ENCODE data around the gene GDF7.

GDF7 gene

GRCh38 chr2:20666005-20666303 is 990 bp upstream of the GDF7 start:
- Histone ChIP-seq H4K5ac (ENCODE audit: low read length) (no peak overlapping the region), H3K27ac (ENCODE audit: low read depth, low read length) (no peak overlapping the region), H2BK120ac (ENCODE audit: low read depth, low read length) (no peak overlapping the region), H3K56ac (ENCODE audit: low read length) (peak overlapping the region; percentile 63), H4K8ac (ENCODE audit: low read depth, low read length) (no peak overlapping the region), H3K9ac (ENCODE audit: low read length) (no peak overlapping the region), H3K36me3 (ENCODE audit: control insufficient read depth, insufficient read depth, low read length) (no peaks in the 10 kb centered on the region), H3K4me1 (ENCODE audit: control insufficient read depth, low read depth, low read length) (no peaks in the 10 kb centered on the region), H2AK5ac (ENCODE audit: low read length) (no peak overlapping the region), H3K4me2 (ENCODE audit: low read length) (peak overlapping the region; percentile 82), H2BK5ac (ENCODE audit: low read length) (no peak overlapping the region), H2BK15ac (replicated peaks; ENCODE audit: low read depth) (no peak overlapping the region), H3K18ac (ENCODE audit: low read length) (no peak overlapping the region), H3K4ac (ENCODE audit: low read depth, low read length) (no peak overlapping the region), H3K4me3 (ENCODE audit: low read length) (no peak overlapping the region), H3K79me2 (ENCODE audit: control insufficient read depth, insufficient read depth, low read length) (no peaks in the 10 kb centered on the region), H3K23ac (ENCODE audit: low read length) (peak overlapping the region; percentile 37), H3K27me3 (ENCODE audit: insufficient read depth, low read length, poor library complexity) (peaks cover 75% of the 10 kb centered on the region), H3K79me1 (ENCODE audit: low read length) (no peaks in the 10 kb centered on the region)
- peak; percentile 40 for DNase-seq
- no CpG with 5 or more reads among the region's 34 CpGs for WGBS (ENCODE audit: extremely low coverage, insufficient coverage, low lambda C conversion rate)

DNA sequence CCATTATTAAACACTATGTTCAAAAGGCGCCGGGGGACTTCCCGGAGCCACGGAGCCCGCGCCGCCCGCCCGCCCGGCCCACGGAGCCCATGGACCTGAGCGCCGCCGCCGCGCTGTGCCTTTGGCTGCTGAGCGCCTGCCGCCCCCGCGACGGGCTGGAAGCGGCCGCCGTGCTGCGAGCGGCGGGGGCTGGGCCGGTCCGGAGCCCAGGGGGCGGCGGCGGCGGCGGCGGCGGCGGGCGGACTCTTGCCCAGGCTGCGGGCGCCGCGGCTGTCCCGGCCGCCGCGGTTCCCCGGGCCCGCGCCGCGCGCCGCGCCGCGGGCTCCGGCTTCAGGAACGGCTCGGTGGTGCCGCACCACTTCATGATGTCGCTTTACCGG is 197 bp downstream of the GDF7 start:
- H4K8ac ChIP-seq (ENCODE audit: low read depth, low read length), result no peak overlapping the region
- no peak overlapping the region for H3K18ac ChIP-seq (ENCODE audit: low read length)
- H4K5ac ChIP-seq (ENCODE audit: low read length), result no peak overlapping the region
- no peak overlapping the region for H2AK5ac ChIP-seq (ENCODE audit: low read length)
- H2BK15ac ChIP-seq (replicated peaks; ENCODE audit: low read depth), result no peak overlapping the region
- peak overlapping the region; percentile 64 for H3K4me2 ChIP-seq (ENCODE audit: low read length)
- H3K9ac ChIP-seq (ENCODE audit: low read length), result no peak overlapping the region
- no peaks in the 10 kb centered on the region for H3K79me1 ChIP-seq (ENCODE audit: low read length)
- no peak overlapping the region for H3K27ac ChIP-seq (ENCODE audit: low read depth, low read length)
- H3K4me3 ChIP-seq (ENCODE audit: low read length), result no peak overlapping the region
- no peak overlapping the region for H2BK120ac ChIP-seq (ENCODE audit: low read depth, low read length)
- no peak overlapping the region for H3K23ac ChIP-seq (ENCODE audit: low read length)
- H2BK5ac ChIP-seq (ENCODE audit: low read length), result no peak overlapping the region
- peaks cover 2% of the 10 kb centered on the region for H3K4me1 ChIP-seq (ENCODE audit: control insufficient read depth, low read depth, low read length)
- no peak for DNase-seq
- H3K79me2 ChIP-seq (ENCODE audit: control insufficient read depth, insufficient read depth, low read length), result no peaks in the 10 kb centered on the region
- no peak overlapping the region for H3K4ac ChIP-seq (ENCODE audit: low read depth, low read length)
- H3K27me3 ChIP-seq (ENCODE audit: insufficient read depth, low read length, poor library complexity), result peaks cover 81% of the 10 kb centered on the region
- no peaks in the 10 kb centered on the region for H3K36me3 ChIP-seq (ENCODE audit: control insufficient read depth, insufficient read depth, low read length)
- H3K56ac ChIP-seq (ENCODE audit: low read length), result peak overlapping the region; percentile 47
- WGBS (ENCODE audit: extremely low coverage, insufficient coverage, low lambda C conversion rate), result no CpG with 5 or more reads among the region's 62 CpGs

GRCh38 chr2:20667531-20668401 is 822 bp downstream of the GDF7 start:
- Histone ChIP-seq H3K23ac (ENCODE audit: low read length) (no peak overlapping the region), H3K4me2 (ENCODE audit: low read length) (peak overlapping the region; percentile 64), H4K5ac (ENCODE audit: low read length) (no peak overlapping the region), H3K79me2 (ENCODE audit: control insufficient read depth, insufficient read depth, low read length) (no peaks in the 10 kb centered on the region), H3K36me3 (ENCODE audit: control insufficient read depth, insufficient read depth, low read length) (no peaks in the 10 kb centered on the region), H3K79me1 (ENCODE audit: low read length) (no peaks in the 10 kb centered on the region), H2AK5ac (ENCODE audit: low read length) (no peak overlapping the region), H3K56ac (ENCODE audit: low read length) (peak overlapping the region; percentile 47), H2BK5ac (ENCODE audit: low read length) (no peak overlapping the region), H3K4ac (ENCODE audit: low read depth, low read length) (no peak overlapping the region), H3K9ac (ENCODE audit: low read length) (peak overlapping the region; percentile 20), H3K4me1 (ENCODE audit: control insufficient read depth, low read depth, low read length) (peaks cover 7% of the 10 kb centered on the region), H3K4me3 (ENCODE audit: low read length) (no peak overlapping the region), H3K27ac (ENCODE audit: low read depth, low read length) (no peak overlapping the region), H4K8ac (ENCODE audit: low read depth, low read length) (no peak overlapping the region), H3K18ac (ENCODE audit: low read length) (no peak overlapping the region), H2BK120ac (ENCODE audit: low read depth, low read length) (no peak overlapping the region), H2BK15ac (replicated peaks; ENCODE audit: low read depth) (no peak overlapping the region), H3K27me3 (ENCODE audit: insufficient read depth, low read length, poor library complexity) (peaks cover 79% of the 10 kb centered on the region)
- DNase-seq, result peak; percentile 44
- WGBS (ENCODE audit: extremely low coverage, insufficient coverage, low lambda C conversion rate), result no CpG with 5 or more reads among the region's 39 CpGs

GRCh38 chr2:20668451-20668850 is 1.5 kb downstream of the GDF7 start:
- no CpG with 5 or more reads among the region's 6 CpGs for WGBS (ENCODE audit: extremely low coverage, insufficient coverage, low lambda C conversion rate)
- DNase-seq, result no peak
- H2AK5ac ChIP-seq (ENCODE audit: low read length), result no peak overlapping the region
- H2BK5ac ChIP-seq (ENCODE audit: low read length), result no peak overlapping the region
- no peak overlapping the region for H3K4ac ChIP-seq (ENCODE audit: low read depth, low read length)
- H3K27me3 ChIP-seq (ENCODE audit: insufficient read depth, low read length, poor library complexity), result peaks cover 75% of the 10 kb centered on the region
- no peak overlapping the region for H3K56ac ChIP-seq (ENCODE audit: low read length)
- H3K4me1 ChIP-seq (ENCODE audit: control insufficient read depth, low read depth, low read length), result peaks cover 7% of the 10 kb centered on the region
- H2BK120ac ChIP-seq (ENCODE audit: low read depth, low read length), result no peak overlapping the region
- no peak overlapping the region for H3K23ac ChIP-seq (ENCODE audit: low read length)
- H3K9ac ChIP-seq (ENCODE audit: low read length), result no peak overlapping the region
- H4K5ac ChIP-seq (ENCODE audit: low read length), result no peak overlapping the region
- no peaks in the 10 kb centered on the region for H3K79me1 ChIP-seq (ENCODE audit: low read length)
- no peaks in the 10 kb centered on the region for H3K36me3 ChIP-seq (ENCODE audit: control insufficient read depth, insufficient read depth, low read length)
- H2BK15ac ChIP-seq (replicated peaks; ENCODE audit: low read depth), result no peak overlapping the region
- no peak overlapping the region for H3K4me3 ChIP-seq (ENCODE audit: low read length)
- no peak overlapping the region for H3K27ac ChIP-seq (ENCODE audit: low read depth, low read length)
- H3K79me2 ChIP-seq (ENCODE audit: control insufficient read depth, insufficient read depth, low read length), result no peaks in the 10 kb centered on the region
- H4K8ac ChIP-seq (ENCODE audit: low read depth, low read length), result no peak overlapping the region
- H3K4me2 ChIP-seq (ENCODE audit: low read length), result no peak overlapping the region
- no peak overlapping the region for H3K18ac ChIP-seq (ENCODE audit: low read length)

- no peak overlapping the region for H2BK5ac ChIP-seq (ENCODE audit: low read length)
- no peak overlapping the region for H3K23ac ChIP-seq (ENCODE audit: low read length)
- H3K18ac ChIP-seq (ENCODE audit: low read length), result no peak overlapping the region
- no peak overlapping the region for H4K8ac ChIP-seq (ENCODE audit: low read depth, low read length)
- no peak overlapping the region for H3K9ac ChIP-seq (ENCODE audit: low read length)
- no peak overlapping the region for H2AK5ac ChIP-seq (ENCODE audit: low read length)
- no peaks in the 10 kb centered on the region for H3K79me2 ChIP-seq (ENCODE audit: control insufficient read depth, insufficient read depth, low read length)
- H2BK15ac ChIP-seq (replicated peaks; ENCODE audit: low read depth), result no peak overlapping the region
- no peak overlapping the region for H4K5ac ChIP-seq (ENCODE audit: low read length)
- H3K27me3 ChIP-seq (ENCODE audit: insufficient read depth, low read length, poor library complexity), result peaks cover 70% of the 10 kb centered on the region
- no peaks in the 10 kb centered on the region for H3K79me1 ChIP-seq (ENCODE audit: low read length)
- DNase-seq, result no peak
- no CpG with 5 or more reads among the region's 8 CpGs for WGBS (ENCODE audit: extremely low coverage, insufficient coverage, low lambda C conversion rate)
- no peak overlapping the region for H3K4me3 ChIP-seq (ENCODE audit: low read length)
- H3K27ac ChIP-seq (ENCODE audit: low read depth, low read length), result no peak overlapping the region
- H3K4me1 ChIP-seq (ENCODE audit: control insufficient read depth, low read depth, low read length), result peaks cover 7% of the 10 kb centered on the region
- H3K36me3 ChIP-seq (ENCODE audit: control insufficient read depth, insufficient read depth, low read length), result no peaks in the 10 kb centered on the region
- no peak overlapping the region for H3K4ac ChIP-seq (ENCODE audit: low read depth, low read length)
- H2BK120ac ChIP-seq (ENCODE audit: low read depth, low read length), result no peak overlapping the region
- H3K4me2 ChIP-seq (ENCODE audit: low read length), result no peak overlapping the region
- no peak overlapping the region for H3K56ac ChIP-seq (ENCODE audit: low read length)
These were observed 2.0 kb downstream of the GDF7 start for GRCh38 chr2:20668871-20669475.

Data from mesendoderm (in vitro differentiated cells).